Naive B cell (primary cell): ENCODE results near the gene CTBP1. TPM values are rescaled to one million over a fixed set of nuclear protein-coding genes. Genes with fewer than 3 reads are reported as not detected.

ENCODE experiments used
- ATAC-seq, 2 donors: fragments of 150-1000 bp; cut with Tn5 transposase; 2 replicates each; pipeline ENCODE4 v1.10.0; 2021; ENCODE audit warnings: low read depth in 2 of 2, mild to moderate bottlenecking in 2 of 2, moderate library complexity in 2 of 2
- DNase-seq: peaks from one replicate; pipeline ENCODE4 v3.0.0; 2022
- H3K27ac Mint-ChIP-seq, 6 donors: one replicate each; pipeline ENCODE4 v1.8.0; 2020 to 2022; ENCODE audit warnings: mild to moderate bottlenecking in 6 of 6, mixed read lengths in 6 of 6, moderate library complexity in 5 of 6, inconsistent platforms in 2 of 6
- H3K27me3 Mint-ChIP-seq, 3 donors: one replicate each; pipeline ENCODE4 v1.8.0; 2021 to 2022; ENCODE audit warnings: mixed read lengths in 3 of 3, mild to moderate bottlenecking in 1 of 3
- H3K36me3 Mint-ChIP-seq, 2 donors: one replicate each; pipeline ENCODE4 v1.8.0; 2020 to 2022; ENCODE audit warnings: mixed read lengths in 2 of 2, inconsistent platforms in 1 of 2, mild to moderate bottlenecking in 1 of 2
- H3K4me1 Mint-ChIP-seq, 3 donors: one replicate each; pipeline ENCODE4 v1.8.0; 2020 to 2022; ENCODE audit warnings: mixed read lengths in 3 of 3, inconsistent platforms in 1 of 3, mild to moderate bottlenecking in 1 of 3, moderate library complexity in 1 of 3
- H3K4me3 Mint-ChIP-seq, 8 donors: one replicate each; pipeline ENCODE4 v1.8.0; 2020 to 2022; ENCODE audit warnings: mild to moderate bottlenecking in 8 of 8, mixed read lengths in 8 of 8, moderate library complexity in 8 of 8, inconsistent platforms in 2 of 8
- H3K9me3 Mint-ChIP-seq, 7 donors: one replicate each; pipeline ENCODE4 v1.8.0; 2020 to 2022; ENCODE audit warnings: mixed read lengths in 7 of 7, mild to moderate bottlenecking in 5 of 7, inconsistent platforms in 2 of 7, moderate library complexity in 1 of 7
- polyA plus RNA-seq, 6 donors: library from polyadenylated mRNA; unstranded; fragments of 300-500 nt; fragmentation: Illumina TruSeq; gene quantifications; one replicate each; pipeline ENCODE4 v1.2.3, GENCODE V29; 2021; ENCODE audit warnings: low read depth in 6 of 6

CTBP1 gene
- polyA plus RNA-seq, 6 donors from 2014 or later, result 46.4 to 98.8 (median 79.8) TPM

GRCh38 chr4:1175635-1176229, 73.2 kb downstream of the CTBP1 start:
- H3K4me3 Mint-ChIP-seq, result no peak overlapping the region
- H3K36me3 Mint-ChIP-seq, result peaks cover 5 to 11% of the 10 kb centered on the region in 2 donors
- peaks cover 4 to 12% (median 8%) of the 10 kb centered on the region in 3 donors for H3K4me1 Mint-ChIP-seq
- ATAC-seq (no peak), DNase-seq (no peak)
- H3K27ac Mint-ChIP-seq, result peak overlapping the region in 1 of 6 donors; percentile 57
- peaks cover 6 to 15% (median 8%) of the 10 kb centered on the region in 3 donors for H3K27me3 Mint-ChIP-seq
- peaks cover 2 to 12% (median 7%) of the 10 kb centered on the region in 7 donors for H3K9me3 Mint-ChIP-seq

GRCh38 chr4:1174941-1175634, 73.8 kb downstream of the CTBP1 start:
- Mint-ChIP-seq H3K27me3 (peaks cover 6 to 19% (median 8%) of the 10 kb centered on the region in 3 donors), H3K9me3 (peaks cover 0 to 6% (median 2%) of the 10 kb centered on the region in 7 donors), H3K36me3 (peaks cover 0 to 5% of the 10 kb centered on the region in 2 donors), H3K27ac (peak overlapping the region in 1 of 6 donors; percentile 57), H3K4me3 (no peak overlapping the region), H3K4me1 (peaks cover 7 to 12% (median 8%) of the 10 kb centered on the region in 3 donors)
- ATAC-seq (no peak), DNase-seq (no peak)

- Mint-ChIP-seq H3K36me3 (no peaks in the 10 kb centered on the region), H3K4me1 (peaks cover 11 to 18% (median 15%) of the 10 kb centered on the region in 3 donors), H3K27me3 (peaks cover 6 to 24% (median 8%) of the 10 kb centered on the region in 3 donors), H3K27ac (peak overlapping the region in 3 of 6 donors; percentile 16 to 72 (median 24)), H3K9me3 (peaks cover 0 to 2% (median 0%) of the 10 kb centered on the region in 7 donors), H3K4me3 (peak overlapping the region in 6 of 8 donors; percentile 13 to 82 (median 63))
- ATAC-seq (no peak), DNase-seq (no peak)
Measured at GRCh38 chr4:1172971-1173757, 75.8 kb downstream of the CTBP1 start.

- Mint-ChIP-seq H3K27ac (peak within 1 kb of the TSS in 5 of 6 donors; percentile 16 to 90 (median 85)), H3K9me3 (peaks cover 0 to 2% (median 0%) of the 10 kb centered on the region in 7 donors), H3K4me1 (peaks cover 18 to 22% (median 20%) of the 10 kb centered on the region in 3 donors), H3K27me3 (peaks cover 6 to 24% (median 8%) of the 10 kb centered on the region in 3 donors), H3K36me3 (no peaks in the 10 kb centered on the region), H3K4me3 (peak within 1 kb of the TSS; percentile 78 to 90 (median 81))
- ATAC-seq (no peak), DNase-seq (no peak)
Measured at GRCh38 chr4:1172228-1172851, 76.6 kb downstream of the CTBP1 start, which contains the start of gene SPON2. SPON2 (minus strand) TSS chr4:1172583.

- DNase-seq (peak; percentile 63), ATAC-seq (peak; percentile 48)
- Mint-ChIP-seq H3K9me3 (peaks cover 0 to 2% (median 0%) of the 10 kb centered on the region in 7 donors), H3K4me1 (peaks cover 24 to 27% (median 24%) of the 10 kb centered on the region in 3 donors), H3K27ac (peak overlapping the region in 4 of 6 donors; percentile 78 to 90 (median 86)), H3K4me3 (peak overlapping the region; percentile 78 to 90 (median 81)), H3K27me3 (peaks cover 5 to 24% (median 8%) of the 10 kb centered on the region in 3 donors), H3K36me3 (no peaks in the 10 kb centered on the region)
Measured at GRCh38 chr4:1171311-1172227, 77.4 kb downstream of the CTBP1 start.

- Mint-ChIP-seq H3K27ac (peak overlapping the region in 3 of 6 donors; percentile 12 to 85 (median 78)), H3K36me3 (no peaks in the 10 kb centered on the region), H3K27me3 (peaks cover 0 to 24% (median 8%) of the 10 kb centered on the region in 3 donors), H3K4me3 (peak overlapping the region; percentile 78 to 90 (median 81)), H3K9me3 (peaks cover 0 to 2% (median 0%) of the 10 kb centered on the region in 7 donors), H3K4me1 (peaks cover 21 to 29% (median 26%) of the 10 kb centered on the region in 3 donors)
- no peak for ATAC-seq
- DNase-seq, result no peak
Measured at GRCh38 chr4:1170976-1171310, 78.0 kb downstream of the CTBP1 start.

GRCh38 chr4:1170156-1170975, 78.6 kb downstream of the CTBP1 start:
- ATAC-seq, result no peak
- Mint-ChIP-seq H3K27me3 (peaks cover 0 to 24% (median 8%) of the 10 kb centered on the region in 3 donors), H3K4me3 (peak overlapping the region in 7 of 8 donors; percentile 59 to 84 (median 65))

GRCh38 chr4:1169691-1170096, 79.2 kb downstream of the CTBP1 start:
- Mint-ChIP-seq H3K27me3 (peaks cover 0 to 24% (median 8%) of the 10 kb centered on the region in 3 donors), H3K4me3 (peak overlapping the region in 5 of 8 donors; percentile 59 to 97 (median 79)), H3K9me3 (peaks cover 0 to 2% (median 0%) of the 10 kb centered on the region in 7 donors), H3K27ac (no peak overlapping the region), H3K4me1 (peaks cover 25 to 39% (median 31%) of the 10 kb centered on the region in 3 donors), H3K36me3 (no peaks in the 10 kb centered on the region)
- no peak for ATAC-seq
- no peak for DNase-seq

More at GRCh38 chr4:1170156-1170975, 78.6 kb downstream of the CTBP1 start:
- Mint-ChIP-seq H3K9me3 (peaks cover 0 to 2% (median 0%) of the 10 kb centered on the region in 7 donors), H3K27ac (peak overlapping the region in 4 of 6 donors; percentile 21 to 76 (median 45)), H3K4me1 (peaks cover 21 to 33% (median 26%) of the 10 kb centered on the region in 3 donors), H3K36me3 (no peaks in the 10 kb centered on the region)
- no peak for DNase-seq

GRCh38 chr4:1169171-1169671, 79.7 kb downstream of the CTBP1 start:
- Mint-ChIP-seq H3K36me3 (no peaks in the 10 kb centered on the region), H3K9me3 (peaks cover 0 to 3% (median 0%) of the 10 kb centered on the region in 7 donors), H3K4me1 (peaks cover 28 to 42% (median 35%) of the 10 kb centered on the region in 3 donors), H3K27ac (peak overlapping the region in 4 of 6 donors; percentile 28 to 82 (median 58)), H3K27me3 (peaks cover 0 to 24% (median 8%) of the 10 kb centered on the region in 3 donors), H3K4me3 (peak overlapping the region in 7 of 8 donors; percentile 16 to 97 (median 61))
- DNase-seq, result no peak
- ATAC-seq, result no peak

- Mint-ChIP-seq H3K27me3 (peaks cover 0 to 24% (median 8%) of the 10 kb centered on the region in 3 donors), H3K4me1 (peaks cover 36 to 50% (median 43%) of the 10 kb centered on the region in 3 donors)
- no peak for ATAC-seq
Measured at GRCh38 chr4:1168191-1169101, 80.5 kb downstream of the CTBP1 start.

More at GRCh38 chr4:1168191-1169101, 80.5 kb downstream of the CTBP1 start:
- Mint-ChIP-seq H3K9me3 (peaks cover 0 to 8% (median 2%) of the 10 kb centered on the region in 7 donors), H3K27ac (peak overlapping the region in 5 of 6 donors; percentile 82 to 96 (median 92)), H3K36me3 (no peaks in the 10 kb centered on the region), H3K4me3 (peak overlapping the region; percentile 87 to 97 (median 94))
- no peak for DNase-seq
